Activated naive CD8-positive, alpha-beta T cell treated with anti-CD3 and anti-CD28 coated beads, Interleukin-2, amount 50 U/mL, for 16 hours (primary cell): Measurements from ENCODE around the gene SLC12A3.

ENCODE experiments used
- DNase-seq: peaks from one replicate; pipeline ENCODE4 v3.0.0-alpha.2; 2020; ENCODE audit warnings: low read depth, low spot score

The SLC12A3 gene

DNA sequence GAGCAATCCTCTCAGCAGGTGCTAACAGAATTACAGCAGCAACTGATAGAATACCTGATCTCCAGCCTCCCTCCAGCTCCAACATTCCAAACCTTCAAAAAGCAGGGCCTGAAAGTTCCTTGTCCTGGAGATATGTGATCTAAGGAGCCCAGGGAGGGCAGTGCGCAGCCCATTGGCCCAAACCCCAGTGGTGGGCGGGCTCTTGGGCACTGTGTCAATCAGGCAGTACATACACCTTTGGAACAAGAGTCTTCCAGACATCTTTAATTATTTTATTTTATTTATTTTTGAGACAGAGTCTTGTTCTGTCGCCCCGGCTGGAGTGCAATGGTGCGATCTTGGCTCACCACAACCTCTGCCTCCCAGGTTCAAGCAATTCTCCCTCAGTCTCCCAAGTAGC is 24.2 kb downstream of the SLC12A3 start:
- DNase-seq: no peak

- DNase-seq: no peak
Observed at GRCh38 chr16:56891685-56892084, 26.7 kb downstream of the SLC12A3 start.

DNA sequence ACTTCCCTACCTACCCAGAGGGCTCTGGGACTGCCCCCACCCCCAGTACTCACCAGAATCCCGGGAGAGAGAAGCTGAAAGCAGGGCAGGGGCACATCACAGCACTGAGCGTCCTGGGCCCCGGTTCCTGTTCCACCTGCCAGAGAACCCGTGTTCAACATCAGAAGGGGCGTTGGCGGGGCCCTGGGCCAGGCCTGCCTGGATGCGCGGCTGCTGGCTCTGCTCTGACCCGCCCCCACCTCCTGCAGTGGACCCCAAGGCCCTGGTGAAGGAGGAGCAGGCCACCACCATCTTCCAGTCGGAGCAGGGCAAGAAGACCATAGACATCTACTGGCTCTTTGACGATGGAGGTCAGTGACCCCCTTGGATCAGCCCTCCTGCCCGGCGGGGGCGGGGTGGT is 27.7 kb downstream of the SLC12A3 start:
- DNase-seq: no peak

DNA sequence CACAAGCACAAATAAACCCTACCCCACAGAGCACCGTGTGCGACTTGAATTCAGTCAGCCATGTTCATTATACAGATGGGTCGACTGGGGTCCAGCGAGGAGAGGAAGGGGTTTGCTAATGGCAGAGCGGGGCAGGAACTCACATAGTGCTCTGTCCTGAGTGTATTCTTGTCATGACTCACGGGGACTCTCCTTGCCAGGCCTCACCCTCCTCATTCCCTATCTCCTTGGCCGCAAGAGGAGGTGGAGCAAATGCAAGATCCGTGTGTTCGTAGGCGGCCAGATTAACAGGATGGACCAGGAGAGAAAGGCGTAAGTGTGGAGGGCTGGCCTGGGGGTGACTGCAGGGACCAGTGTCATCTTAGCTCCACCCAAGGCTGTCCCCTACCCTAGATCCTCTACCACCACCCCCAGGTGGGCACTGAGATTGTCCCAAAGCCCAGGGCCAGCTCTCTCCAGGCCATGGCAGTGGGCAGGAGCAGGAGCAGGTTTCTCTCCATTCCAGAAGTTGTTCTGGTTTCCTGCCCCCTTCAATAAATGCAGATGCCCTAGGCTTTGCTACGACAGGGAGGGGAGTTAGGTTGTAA is 29.4 kb downstream of the SLC12A3 start:
- no peak for DNase-seq

DNA sequence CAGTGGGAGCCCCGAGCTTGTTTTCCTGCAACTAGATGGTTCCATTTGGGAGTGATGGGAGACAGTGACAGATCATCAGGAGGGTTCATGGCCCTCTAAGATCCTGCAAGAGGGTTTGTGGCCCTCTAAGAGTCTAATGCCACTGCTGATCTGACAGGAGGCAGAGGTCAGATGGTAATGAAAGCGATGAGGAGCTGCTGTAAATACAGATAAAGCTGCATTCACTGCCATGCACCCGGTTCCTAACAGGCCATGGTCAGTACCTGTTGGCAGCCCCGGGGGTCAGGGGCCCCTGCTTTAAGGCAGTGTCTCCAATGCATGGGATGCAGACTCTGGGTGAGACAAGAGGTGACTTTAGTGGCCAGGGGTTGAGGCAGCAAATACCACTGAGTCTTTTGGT is 30.8 kb downstream of the SLC12A3 start:
- DNase-seq: no peak

DNA sequence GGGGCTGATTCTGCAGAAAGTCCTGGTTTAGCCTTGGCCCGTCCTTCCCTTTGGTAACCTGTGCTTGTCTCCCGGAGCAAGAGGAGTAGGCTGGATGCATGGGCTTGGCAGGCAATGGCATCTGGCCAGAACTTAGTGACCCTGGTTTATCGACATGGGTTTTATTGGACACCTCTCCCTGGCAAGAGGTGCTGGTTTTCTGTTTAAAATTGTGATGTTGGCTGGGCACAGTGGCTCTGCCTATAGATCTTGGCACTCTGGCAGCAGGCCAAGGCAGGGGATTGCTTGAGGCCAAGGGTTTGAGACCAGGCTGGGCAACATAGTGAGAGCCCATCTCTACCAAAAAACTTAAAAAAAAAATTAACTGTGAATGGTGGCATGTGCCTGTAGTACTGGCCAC is 31.2 kb downstream of the SLC12A3 start:
- no peak for DNase-seq

DNA sequence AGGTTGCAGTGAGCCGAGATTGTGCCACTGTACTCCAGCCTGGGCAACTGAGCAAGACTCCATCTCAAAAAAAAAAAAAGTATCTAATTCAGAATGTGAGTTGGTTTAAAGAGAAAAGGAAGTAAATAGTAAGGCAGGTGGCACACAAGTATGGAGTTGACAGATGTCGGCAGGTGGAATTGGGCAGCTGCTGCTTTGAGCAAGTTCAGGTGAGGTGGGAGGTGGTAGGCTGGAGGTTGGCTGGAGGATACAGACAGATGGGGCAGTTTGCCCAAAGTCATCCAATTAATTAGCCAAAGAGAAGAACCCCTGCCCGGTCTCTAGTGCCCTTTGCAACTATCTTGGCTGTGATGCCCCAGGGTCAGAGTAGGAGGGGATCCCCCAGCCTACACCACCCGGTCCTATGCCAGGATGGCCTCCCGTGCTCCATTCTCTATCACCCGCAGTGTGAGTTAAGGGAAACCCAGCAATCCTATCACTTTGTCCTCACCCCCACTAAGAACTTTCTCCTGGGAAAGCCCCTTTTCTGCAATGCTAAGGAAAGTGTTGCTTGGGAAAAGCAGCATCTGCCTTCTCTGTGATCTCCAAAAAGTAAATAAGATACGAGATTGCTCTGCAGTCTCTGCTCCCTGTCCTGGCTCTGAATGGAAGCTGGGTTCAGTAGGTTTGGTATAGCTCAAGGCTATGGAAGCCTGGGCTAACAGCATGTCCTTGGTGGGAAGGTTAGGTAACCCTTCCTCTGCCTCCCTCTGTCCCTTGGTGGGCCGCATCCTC is 32.2 kb downstream of the SLC12A3 start:
- no peak for DNase-seq

GRCh38 chr16:56898847-56899246 is 33.8 kb downstream of the SLC12A3 start:
- no peak for DNase-seq

GRCh38 chr16:56903866-56904265 is 38.9 kb downstream of the SLC12A3 start:
- DNase-seq: no peak

DNA sequence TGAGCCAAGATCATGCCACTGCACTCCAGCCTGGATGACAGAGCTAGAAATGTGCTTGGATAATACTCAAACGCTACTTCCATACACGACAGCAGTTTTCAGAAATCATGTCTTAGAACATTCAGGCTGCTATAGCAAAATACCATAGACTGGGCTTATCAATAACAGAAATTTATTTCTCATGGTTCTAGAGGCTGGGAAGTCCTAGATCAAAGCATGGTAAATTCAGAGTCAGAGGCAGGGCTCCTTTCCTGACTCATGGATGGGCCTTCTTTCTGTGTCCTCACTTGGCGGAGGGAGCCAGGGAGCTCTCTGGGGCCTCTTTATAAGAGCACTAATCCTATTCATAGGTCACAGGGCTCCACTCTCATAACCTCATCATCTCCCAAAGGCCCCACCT is 42.4 kb downstream of the SLC12A3 start:
- no peak for DNase-seq

- no peak for DNase-seq
Observed at GRCh38 chr16:56909527-56909979, 44.5 kb downstream of the SLC12A3 start.

DNA sequence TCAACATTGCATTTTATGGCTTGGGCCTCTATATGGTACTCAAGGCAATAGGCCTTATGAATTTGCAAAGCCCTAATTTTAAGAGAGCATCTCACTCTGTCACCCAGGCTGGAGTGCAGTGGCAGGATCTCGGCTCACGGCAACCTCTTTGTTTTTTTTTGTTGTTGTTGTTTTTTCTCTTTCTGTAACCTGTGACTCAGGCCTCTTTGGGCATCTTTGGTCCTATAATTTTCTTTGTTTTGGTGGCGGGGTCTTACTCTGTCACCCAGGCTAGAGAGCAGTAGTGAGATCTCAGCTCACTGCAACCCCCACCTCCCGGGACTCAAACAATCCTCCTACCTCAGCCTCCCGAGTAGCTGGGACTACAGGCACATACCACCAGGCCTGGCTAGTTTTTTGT is 45.1 kb downstream of the SLC12A3 start:
- no peak for DNase-seq

DNA sequence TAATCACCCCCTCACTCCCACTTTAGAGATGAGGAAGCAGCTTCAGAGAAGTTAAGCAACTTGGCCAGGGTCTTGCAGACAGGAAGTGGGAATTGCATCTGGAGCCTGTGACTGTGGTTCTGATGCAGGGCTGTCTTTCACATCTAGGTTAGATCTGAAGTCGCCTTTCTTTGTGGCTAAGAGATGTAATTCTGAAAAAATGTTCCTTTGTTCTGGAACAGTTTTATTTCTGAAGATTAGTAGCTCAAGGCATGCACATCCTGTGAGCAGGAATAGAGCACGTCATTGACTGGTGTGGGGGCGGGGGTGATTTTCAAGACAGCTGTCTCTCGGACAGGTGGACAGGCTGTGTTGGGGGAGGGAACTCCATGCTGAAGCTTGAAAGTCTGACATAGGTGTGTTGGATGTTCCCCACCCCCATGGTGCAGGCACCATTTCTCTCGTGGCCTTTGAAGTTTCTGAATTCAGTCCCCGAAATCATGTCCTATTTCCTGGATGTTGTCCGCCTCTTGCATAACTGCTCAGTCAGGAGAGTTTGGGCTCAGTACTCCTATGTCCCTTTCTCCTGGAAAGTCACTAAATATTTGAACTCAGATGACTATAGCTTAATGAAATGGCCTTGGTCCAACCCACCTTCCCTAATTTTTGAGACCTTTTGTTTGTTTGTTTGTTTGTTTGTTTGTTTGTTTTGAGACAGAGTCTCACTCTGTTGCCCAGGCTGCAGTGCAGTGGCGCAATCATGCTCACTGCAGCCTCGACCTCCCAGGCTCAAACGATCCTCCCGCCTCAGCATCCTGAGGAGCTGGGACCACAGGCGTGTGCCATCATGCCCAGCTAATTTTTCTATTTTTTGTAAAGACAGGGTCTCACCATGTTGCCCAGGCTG is 45.9 kb downstream of the SLC12A3 start:
- no peak for DNase-seq

DNA sequence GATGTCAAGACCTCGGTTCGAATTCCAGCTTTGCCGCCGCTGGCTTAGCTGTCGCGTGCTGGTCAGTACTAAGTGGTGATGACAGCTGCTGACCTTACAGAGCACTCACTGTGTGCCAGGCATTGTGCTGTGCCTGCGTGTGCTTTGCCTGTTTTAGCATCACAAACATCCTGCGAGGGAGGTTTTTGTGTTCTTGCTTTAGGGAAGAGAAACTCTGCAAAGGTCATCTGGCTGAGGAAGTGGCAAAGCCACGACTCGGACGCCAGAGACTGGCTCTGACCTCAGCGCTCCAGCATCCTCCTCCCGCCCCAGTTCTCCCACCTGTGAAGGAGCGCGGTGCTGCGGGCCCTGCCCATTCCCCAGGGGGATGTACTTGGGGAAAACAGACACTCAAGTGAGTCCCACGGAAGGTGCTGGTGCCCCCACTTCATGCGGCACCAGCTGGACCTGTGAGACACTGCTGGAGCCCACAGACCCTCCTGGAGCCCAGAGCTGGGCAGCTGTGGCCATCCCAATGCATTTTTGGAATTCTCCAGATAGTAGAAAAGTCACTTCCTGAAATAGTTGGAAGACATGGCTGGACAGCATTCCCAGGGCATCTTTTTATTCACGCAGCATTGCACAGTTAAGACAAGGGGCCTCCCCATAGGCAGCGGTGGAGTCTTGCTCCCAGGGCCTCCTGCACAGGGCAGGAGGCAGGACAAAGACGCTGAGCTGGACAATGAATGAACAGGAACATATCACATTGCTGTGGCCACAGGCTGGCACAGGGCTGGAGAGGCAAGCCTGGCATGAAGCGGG is 47.0 kb downstream of the SLC12A3 start:
- DNase-seq: no peak

GRCh38 chr16:56912746-56913708 is 48.0 kb downstream of the SLC12A3 start:
- DNase-seq: no peak

DNA sequence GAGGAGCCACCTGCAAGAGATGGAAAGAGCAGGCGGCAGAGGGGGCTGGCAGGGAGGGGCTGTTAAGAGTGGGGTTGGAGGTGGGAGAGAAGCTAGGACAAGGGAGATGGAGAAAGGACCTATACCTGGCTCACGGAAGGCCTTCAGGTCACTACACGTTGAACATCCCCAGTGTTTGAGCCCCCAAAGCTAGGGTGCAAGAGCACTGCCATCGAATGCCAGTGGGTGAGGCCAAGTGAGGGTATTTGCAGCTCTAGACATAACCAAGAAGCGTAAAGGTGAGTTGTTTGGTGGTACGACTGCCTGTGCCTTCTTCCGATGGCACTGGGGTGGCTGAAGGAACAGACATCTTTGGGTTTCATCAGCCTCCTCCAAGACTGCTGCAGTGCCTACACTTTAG is 49.9 kb downstream of the SLC12A3 start:
- DNase-seq: no peak

DNA sequence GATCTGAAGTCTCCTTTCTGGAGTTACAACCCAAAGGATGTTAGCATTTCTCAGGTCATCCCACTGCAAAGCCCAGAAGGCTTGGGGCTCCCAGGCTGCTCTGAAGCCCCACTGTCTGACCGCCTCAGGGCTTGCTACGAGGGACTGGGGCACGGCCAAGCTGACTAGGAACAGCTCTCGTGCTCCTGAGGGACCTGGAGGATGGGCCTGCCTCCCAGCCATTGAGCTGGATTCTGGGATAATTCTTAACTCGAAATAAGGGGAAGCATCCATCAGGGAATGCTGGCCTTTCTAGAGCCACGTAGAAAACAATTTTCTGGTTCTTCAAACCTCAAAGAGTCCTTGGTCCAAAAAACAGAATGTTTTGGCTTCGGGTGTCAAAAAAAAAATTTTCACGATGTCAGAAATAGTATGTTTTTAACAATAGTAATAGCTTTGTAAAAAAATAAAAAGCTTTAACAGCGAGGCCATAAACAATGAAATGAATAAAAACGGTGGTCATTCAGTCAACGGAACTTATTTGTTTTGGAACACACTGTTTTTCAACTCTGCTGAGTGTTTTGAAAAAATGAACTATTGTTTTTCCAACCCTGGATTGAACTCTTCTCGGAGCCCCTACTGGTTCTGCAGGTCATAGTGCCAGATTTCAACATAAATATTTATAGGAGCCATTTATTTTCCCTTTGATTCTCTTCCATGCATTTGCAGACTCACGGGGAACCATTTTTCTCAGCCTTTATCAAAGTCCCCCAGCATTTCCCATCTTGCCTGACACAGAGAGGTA is 50.5 kb downstream of the SLC12A3 start:
- DNase-seq: no peak

DNA sequence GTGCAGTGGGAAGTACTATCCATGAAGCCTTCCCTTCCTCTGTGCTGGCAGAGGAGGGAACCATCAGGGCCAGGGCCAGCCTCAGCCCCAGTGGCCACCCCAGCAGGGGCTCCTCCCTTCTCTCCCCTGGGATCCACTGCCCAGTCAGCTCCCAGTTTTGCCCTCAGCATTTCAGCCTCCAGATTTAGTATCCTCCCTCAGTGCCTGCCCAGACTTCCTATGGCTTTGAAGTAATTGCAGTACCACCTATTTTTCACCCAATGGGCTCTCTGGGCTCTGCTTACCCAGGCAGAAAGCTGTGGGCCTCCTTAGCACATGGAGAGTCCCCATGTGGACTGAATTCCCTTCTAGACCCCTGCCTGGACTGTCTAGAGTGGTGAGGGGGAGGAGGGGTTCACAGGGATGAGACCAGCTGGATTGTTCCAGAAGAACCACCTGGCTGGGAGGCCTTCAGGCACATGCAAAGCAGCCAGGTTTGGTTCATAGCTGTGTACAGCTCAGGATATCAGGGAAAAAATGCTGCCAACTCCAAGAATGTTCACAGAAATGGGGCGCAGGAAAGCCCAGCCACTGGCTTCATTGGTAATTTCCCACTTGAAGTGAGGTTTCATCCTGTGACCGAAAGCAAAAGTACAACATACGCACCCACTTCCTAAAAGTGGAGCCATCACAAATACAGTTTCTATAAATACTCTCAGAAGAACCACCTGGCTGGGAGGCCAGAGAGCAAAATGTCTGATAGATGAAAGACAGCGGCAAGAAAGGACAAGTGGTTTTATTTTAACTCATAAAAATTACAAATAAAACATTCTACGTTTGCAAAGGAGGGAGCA is 51.8 kb downstream of the SLC12A3 start:
- DNase-seq: no peak
